Measurements from ENCODE around the gene PHACTR2.
"Not testable (repeated sequence)": the region's sequence is repeated elsewhere in the genome, so short reads cannot be mapped to it uniquely, and the experiment has no call there.

Gene PHACTR2

DNA sequence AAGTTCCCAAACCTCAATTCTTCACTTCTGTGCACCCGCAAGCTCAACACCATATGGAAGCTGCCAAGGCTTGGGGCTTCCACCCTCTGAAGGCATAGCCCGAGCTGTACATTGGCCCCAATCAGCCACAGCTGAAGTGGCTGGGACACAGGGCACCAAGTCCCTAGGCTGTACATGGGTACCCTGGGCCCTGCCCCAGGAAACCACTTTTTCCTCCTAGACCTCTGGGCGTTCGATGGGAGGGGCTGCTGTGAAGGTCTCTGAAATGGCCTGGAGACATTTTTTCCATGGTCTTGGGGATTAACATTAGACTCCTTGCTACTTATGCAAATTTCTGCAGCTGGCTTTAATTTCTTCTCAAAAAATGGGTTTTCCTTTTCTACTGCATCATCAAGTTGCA lies 195.8 kb downstream of the PHACTR2 start:
- not testable (repeated sequence) for DNase-seq

- not testable (repeated sequence) for DNase-seq
Measured at GRCh38 chr6:143874503-143874902, 196.7 kb downstream of the PHACTR2 start.

GRCh38 chr6:143877584-143878271 lies 200.0 kb downstream of the PHACTR2 start:
- no peak for DNase-seq

DNA sequence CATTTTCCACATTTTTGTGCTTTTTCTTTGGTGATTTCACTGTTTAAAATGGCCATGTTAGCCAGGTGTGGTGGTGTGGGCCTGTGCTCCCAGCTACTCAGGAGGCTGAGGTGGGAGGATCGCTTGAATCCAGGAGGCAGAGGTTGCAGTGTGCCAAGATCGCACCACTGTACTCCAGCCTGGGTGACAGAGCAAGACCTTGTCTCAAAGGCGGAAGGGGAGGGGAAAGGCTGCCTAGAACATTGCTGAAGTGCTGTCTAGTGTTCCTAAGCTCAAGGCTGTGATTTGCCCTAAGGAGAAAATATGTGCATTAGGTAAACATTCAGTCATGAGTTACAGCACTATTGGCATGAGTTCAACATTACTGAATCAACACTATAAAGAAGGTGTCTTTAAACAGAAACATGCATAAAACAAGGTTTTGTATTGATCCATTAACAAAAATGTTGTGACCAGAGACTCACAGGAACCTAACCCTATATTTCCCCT lies 200.6 kb downstream of the PHACTR2 start:
- no peak for DNase-seq

DNA sequence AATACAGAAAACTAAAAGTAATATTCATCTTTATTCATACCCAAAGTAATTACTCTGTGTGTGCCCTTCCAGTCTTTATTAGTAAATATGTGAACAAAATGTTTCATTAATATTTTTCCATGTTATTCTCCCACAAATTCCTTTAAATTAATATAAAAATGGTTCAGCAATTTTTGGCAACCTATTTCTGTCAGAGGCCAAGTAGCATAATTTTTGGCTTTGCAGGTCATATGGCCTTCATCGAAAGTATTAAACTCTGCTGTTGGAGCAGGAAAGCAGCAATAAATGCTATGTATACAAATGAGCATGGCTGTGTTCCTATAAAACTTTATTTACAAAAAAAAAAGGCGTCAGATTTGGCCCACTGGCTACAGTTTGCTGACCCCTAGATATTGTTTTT lies 202.6 kb downstream of the PHACTR2 start:
- no peak for DNase-seq
